ENCODE measurements around the gene SKP1.

- TF ChIP-seq CTCF (IDR thresholded peaks at IDR 0.05) (no peak), POLR2AphosphoS5 (IDR thresholded peaks at IDR 0.05) (no peak)
Observed at GRCh38 chr5:134207696-134208095, 30.9 kb upstream of the SKP1 start.
